Coronary artery (tissue), 2 donors: ENCODE data around the gene SSBP3.
A peak's percentile ranks its signal among the peaks of the same experiment; 100 is the strongest.

ENCODE experiments used
- DNase-seq: peaks from one replicate; pipeline ENCODE4 v3.0.0-alpha.2; 2017; ENCODE audit warnings: low spot score
- H3K27ac ChIP-seq, 2 donors: fragments of 200-600 bp; sonication (generic); one replicate each; pipeline ENCODE4 v1.5.1; 2016 to 2019
- H3K4me3 ChIP-seq: fragments of 200-600 bp; sonication (generic); 2 replicates; pipeline ENCODE4 v1.5.1; 2016; ENCODE audit warnings: mild to moderate bottlenecking, moderate library complexity
- CTCF ChIP-seq: fragments of 200-600 bp; sonication (generic); IDR thresholded peaks from one replicate; pipeline ENCODE4 v1.5.1; 2019; ENCODE audit warnings: antibody characterized with exemption

SSBP3 gene

GRCh38 chr1:54358503-54359168 lies 47.6 kb downstream of the SSBP3 start:
- no peak for TF ChIP-seq CTCF
- Histone ChIP-seq H3K27ac (no peak overlapping the region), H3K4me3 (no peak overlapping the region)
- DNase-seq, result no peak

- no peak overlapping the region for H3K4me3 ChIP-seq
These were observed 48.2 kb downstream of the SSBP3 start for GRCh38 chr1:54357967-54358366.

GRCh38 chr1:54356680-54357147 lies 49.5 kb downstream of the SSBP3 start:
- TF ChIP-seq CTCF, result no peak
- Histone ChIP-seq H3K27ac (no peak overlapping the region), H3K4me3 (no peak overlapping the region)
- DNase-seq, result no peak

More at GRCh38 chr1:54357967-54358366, 48.2 kb downstream of the SSBP3 start:
- H3K27ac ChIP-seq, result no peak overlapping the region
- no peak for DNase-seq
- TF ChIP-seq CTCF, result no peak

- DNase-seq, result no peak
- Histone ChIP-seq H3K27ac (no peak overlapping the region), H3K4me3 (peak overlapping the region; percentile 19)
- TF ChIP-seq CTCF, result no peak
These were observed 50.1 kb downstream of the SSBP3 start for GRCh38 chr1:54355931-54356679.

GRCh38 chr1:54354899-54355298 lies 51.3 kb downstream of the SSBP3 start:
- no peak overlapping the region for H3K27ac ChIP-seq

GRCh38 chr1:54353959-54354358 lies 52.2 kb downstream of the SSBP3 start:
- no peak for TF ChIP-seq CTCF
- Histone ChIP-seq H3K27ac (no peak overlapping the region), H3K4me3 (no peak overlapping the region)
- DNase-seq, result no peak

More at GRCh38 chr1:54354899-54355298, 51.3 kb downstream of the SSBP3 start:
- H3K4me3 ChIP-seq, result no peak overlapping the region
- DNase-seq, result no peak
- TF ChIP-seq CTCF, result no peak

- DNase-seq, result no peak
- H3K27ac ChIP-seq, result no peak overlapping the region
- no peak for TF ChIP-seq CTCF
- no peak overlapping the region for H3K4me3 ChIP-seq
These were observed 53.4 kb downstream of the SSBP3 start for GRCh38 chr1:54352755-54353154.
